ENCODE results near the gene CD82. TPM values are rescaled to one million over a fixed set of nuclear protein-coding genes. Genes with fewer than 3 reads are reported as not detected.

The CD82 gene
- polyA plus RNA-seq, 1 of the 3 experiments (the other 2 are of a cell fraction), result 39.2 TPM

DNA sequence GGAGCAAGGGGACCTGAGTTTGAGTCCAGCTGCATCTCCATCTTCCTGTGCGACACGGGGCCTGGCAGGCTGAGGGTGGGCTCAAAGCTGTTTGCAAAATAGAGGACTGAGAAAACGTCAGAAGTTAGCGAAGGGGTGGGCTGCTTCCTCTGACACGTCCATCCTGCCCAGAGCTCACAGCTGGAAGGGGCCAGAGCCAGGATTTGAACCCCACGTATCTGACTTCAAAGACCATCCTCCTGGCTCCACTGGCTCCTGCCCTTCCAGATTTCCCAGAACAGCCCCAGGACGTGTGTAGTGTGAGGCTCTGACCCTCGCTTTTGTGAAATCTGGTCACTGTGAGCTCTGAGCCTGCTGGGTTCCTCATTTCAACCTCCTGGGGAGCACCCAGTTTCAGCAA is 56.3 kb downstream of the CD82 start:
- CTCF ChIA-PET, result interaction anchor here (0.7 to 16.6 kb wide), 46 partner anchors 9 to 484 kb away, joined by 3 to 610 read pairs (median 5); partner anchors contain the start of genes CD82, TP53I11 and TSPAN18

DNA sequence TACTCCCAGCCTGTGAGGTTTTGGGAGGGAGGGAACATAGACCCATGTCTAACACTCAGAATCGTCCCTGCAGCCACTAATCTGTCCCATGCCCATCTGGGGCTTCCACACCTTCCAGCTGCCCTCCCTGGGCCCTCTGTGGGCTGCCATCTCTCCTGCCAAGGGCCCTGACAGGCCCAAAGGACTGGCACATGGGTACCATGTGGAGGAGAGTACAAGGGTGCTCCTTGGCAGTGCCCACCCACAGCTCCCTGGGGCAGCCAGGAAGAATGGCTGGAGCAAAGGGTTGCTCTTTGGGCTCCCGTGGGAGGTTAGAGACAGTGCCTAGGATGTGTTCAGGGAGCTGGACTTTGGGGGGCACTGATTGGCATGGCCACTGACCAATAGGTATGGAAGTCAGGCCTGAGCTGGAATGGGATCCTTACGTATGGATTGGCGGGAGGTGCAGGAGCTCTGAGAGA is 56.8 kb downstream of the CD82 start:
- no peaks in the 10 kb centered on the region for H3K9me2 ChIP-seq
- no peak overlapping the region for H3K4me2 ChIP-seq
- TF ChIP-seq NRF1 (IDR thresholded peaks at IDR 0.05; ENCODE audit: low read depth, low read length) (no peak), CTCF (IDR thresholded peaks at IDR 0.05) (no peak), GABPA (IDR thresholded peaks at IDR 0.05; ENCODE audit: low read depth) (no peak), TAF1 (IDR thresholded peaks at IDR 0.05; ENCODE audit: borderline replicate concordance, low read depth, low read length) (no peak), RCOR1 (IDR thresholded peaks at IDR 0.05; ENCODE audit: low read length) (no peak)
- TF ChIP-seq, protein P1, sequence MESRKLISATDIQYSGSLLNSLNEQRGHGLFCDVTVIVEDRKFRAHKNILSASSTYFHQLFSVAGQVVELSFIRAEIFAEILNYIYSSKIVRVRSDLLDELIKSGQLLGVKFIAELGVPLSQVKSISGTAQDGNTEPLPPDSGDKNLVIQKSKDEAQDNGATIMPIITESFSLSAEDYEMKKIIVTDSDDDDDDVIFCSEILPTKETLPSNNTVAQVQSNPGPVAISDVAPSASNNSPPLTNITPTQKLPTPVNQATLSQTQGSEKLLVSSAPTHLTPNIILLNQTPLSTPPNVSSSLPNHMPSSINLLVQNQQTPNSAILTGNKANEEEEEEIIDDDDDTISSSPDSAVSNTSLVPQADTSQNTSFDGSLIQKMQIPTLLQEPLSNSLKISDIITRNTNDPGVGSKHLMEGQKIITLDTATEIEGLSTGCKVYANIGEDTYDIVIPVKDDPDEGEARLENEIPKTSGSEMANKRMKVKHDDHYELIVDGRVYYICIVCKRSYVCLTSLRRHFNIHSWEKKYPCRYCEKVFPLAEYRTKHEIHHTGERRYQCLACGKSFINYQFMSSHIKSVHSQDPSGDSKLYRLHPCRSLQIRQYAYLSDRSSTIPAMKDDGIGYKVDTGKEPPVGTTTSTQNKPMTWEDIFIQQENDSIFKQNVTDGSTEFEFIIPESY (IDR thresholded peaks at IDR 0.05; ENCODE audit: borderline replicate concordance, low read depth), result no peak
- H3K36me3 ChIP-seq (replicated peaks in 1 of 2; ENCODE audit: control insufficient read depth in 1 of 2, insufficient read depth in 2 of 2, low read length in 1 of 2), result no peaks in the 10 kb centered on the region
- no peak overlapping the region for H3K27ac ChIP-seq (ENCODE audit: low read depth in 2 of 2, low read length in 1 of 2)
- H3K4me3 ChIP-seq (ENCODE audit: low read depth in 2 of 2, low read length in 1 of 2), result no peak overlapping the region
- H4K20me1 ChIP-seq (ENCODE audit: insufficient read depth), result no peaks in the 10 kb centered on the region
- H2AFZ ChIP-seq (ENCODE audit: low read depth), result no peak overlapping the region
- H3K27me3 ChIP-seq (ENCODE audit: insufficient read depth), result no peaks in the 10 kb centered on the region
- POLR2A ChIA-PET, result interaction anchor here (0.5 to 2.1 kb wide), 4 partner anchors 71 to 297 kb away, joined by 3 to 7 read pairs (median 6); no protein-coding TSS in a partner anchor
- H3K4me1 ChIP-seq (ENCODE audit: control insufficient read depth in 1 of 2, insufficient read depth in 2 of 2, low read depth in 1 of 2, low read length in 1 of 2), result peaks cover 0 to 28% of the 10 kb centered on the region in 2 experiments; a peak in 1 of 4 replicates
- H3F3A ChIP-seq (replicated peaks; ENCODE audit: insufficient read depth), result no peaks in the 10 kb centered on the region
- WGBS (ENCODE audit: low lambda C conversion rate), result 76% methylated on average over 3 of the region's 4 CpGs
- H3K79me2 ChIP-seq (ENCODE audit: insufficient read depth), result no peaks in the 10 kb centered on the region
- CTCF ChIA-PET, result interaction anchor here (0.7 to 16.6 kb wide), 42 partner anchors 9 to 483 kb away, joined by 3 to 610 read pairs (median 5); partner anchors contain the start of genes CD82, TP53I11 and TSPAN18
- no peak for DNase-seq
- H3K9me3 ChIP-seq, result no peaks in the 10 kb centered on the region
- H3K9ac ChIP-seq, result no peak overlapping the region

More for the DNA sequence above, 56.3 kb downstream of the CD82 start:
- Histone ChIP-seq H3K27ac (ENCODE audit: low read depth in 2 of 2, low read length in 1 of 2) (no peak overlapping the region), H3K9ac (no peak overlapping the region), H4K20me1 (ENCODE audit: insufficient read depth) (no peaks in the 10 kb centered on the region), H3K9me3 (no peaks in the 10 kb centered on the region), H3K9me2 (no peaks in the 10 kb centered on the region), H3K4me2 (no peak overlapping the region), H3K79me2 (ENCODE audit: insufficient read depth) (no peaks in the 10 kb centered on the region), H2AFZ (ENCODE audit: low read depth) (no peak overlapping the region), H3K4me1 (ENCODE audit: control insufficient read depth in 1 of 2, insufficient read depth in 2 of 2, low read depth in 1 of 2, low read length in 1 of 2) (peaks cover 0 to 27% of the 10 kb centered on the region in 2 experiments; a peak in 1 of 4 replicates), H3K36me3 (replicated peaks in 1 of 2; ENCODE audit: control insufficient read depth in 1 of 2, insufficient read depth in 2 of 2, low read length in 1 of 2) (no peaks in the 10 kb centered on the region), H3K27me3 (ENCODE audit: insufficient read depth) (no peaks in the 10 kb centered on the region), H3K4me3 (ENCODE audit: low read depth in 2 of 2, low read length in 1 of 2) (no peak overlapping the region), H3F3A (replicated peaks; ENCODE audit: insufficient read depth) (no peaks in the 10 kb centered on the region)
- 91% methylated on average over 8 of the region's 8 CpGs for WGBS (ENCODE audit: low lambda C conversion rate)
- POLR2A ChIA-PET, result interaction anchor here (1.2 to 2.1 kb wide), 3 partner anchors 72 to 297 kb away, joined by 3 to 7 read pairs (median 7); no protein-coding TSS in a partner anchor
- no peak for DNase-seq
- TF ChIP-seq, protein P2, sequence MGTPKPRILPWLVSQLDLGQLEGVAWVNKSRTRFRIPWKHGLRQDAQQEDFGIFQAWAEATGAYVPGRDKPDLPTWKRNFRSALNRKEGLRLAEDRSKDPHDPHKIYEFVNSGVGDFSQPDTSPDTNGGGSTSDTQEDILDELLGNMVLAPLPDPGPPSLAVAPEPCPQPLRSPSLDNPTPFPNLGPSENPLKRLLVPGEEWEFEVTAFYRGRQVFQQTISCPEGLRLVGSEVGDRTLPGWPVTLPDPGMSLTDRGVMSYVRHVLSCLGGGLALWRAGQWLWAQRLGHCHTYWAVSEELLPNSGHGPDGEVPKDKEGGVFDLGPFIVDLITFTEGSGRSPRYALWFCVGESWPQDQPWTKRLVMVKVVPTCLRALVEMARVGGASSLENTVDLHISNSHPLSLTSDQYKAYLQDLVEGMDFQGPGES (IDR thresholded peaks at IDR 0.05; ENCODE audit: low read depth, low read length), result no peak
- TF ChIP-seq, protein P1 (IDR thresholded peaks at IDR 0.05; ENCODE audit: borderline replicate concordance, low read depth), result no peak
- TF ChIP-seq GABPA (IDR thresholded peaks at IDR 0.05; ENCODE audit: low read depth) (no peak), ELF1 (IDR thresholded peaks at IDR 0.05) (no peak), RFX5 (IDR thresholded peaks at IDR 0.05; ENCODE audit: low read length) (no peak), NRF1 (IDR thresholded peaks at IDR 0.05; ENCODE audit: low read depth, low read length) (no peak), TAF1 (IDR thresholded peaks at IDR 0.05; ENCODE audit: borderline replicate concordance, low read depth, low read length) (no peak), MAX (IDR thresholded peaks at IDR 0.05; ENCODE audit: low read depth) (no peak), GATA2 (CRISPR knock-in tag; IDR thresholded peaks at IDR 0.05) (no peak)
- TF ChIP-seq, protein P3, sequence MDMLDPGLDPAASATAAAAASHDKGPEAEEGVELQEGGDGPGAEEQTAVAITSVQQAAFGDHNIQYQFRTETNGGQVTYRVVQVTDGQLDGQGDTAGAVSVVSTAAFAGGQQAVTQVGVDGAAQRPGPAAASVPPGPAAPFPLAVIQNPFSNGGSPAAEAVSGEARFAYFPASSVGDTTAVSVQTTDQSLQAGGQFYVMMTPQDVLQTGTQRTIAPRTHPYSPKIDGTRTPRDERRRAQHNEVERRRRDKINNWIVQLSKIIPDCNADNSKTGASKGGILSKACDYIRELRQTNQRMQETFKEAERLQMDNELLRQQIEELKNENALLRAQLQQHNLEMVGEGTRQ (IDR thresholded peaks at IDR 0.05; ENCODE audit: borderline replicate concordance, low read depth, low read length), result no peak
